ENCODE measurements around the gene RER1. TPM values are rescaled to one million over a fixed set of nuclear protein-coding genes. Genes with fewer than 3 reads are reported as not detected.

The RER1 gene
- total and polyA plus RNA-seq, 11 donors = 43.3 to 124 (median 78.3) TPM

DNA sequence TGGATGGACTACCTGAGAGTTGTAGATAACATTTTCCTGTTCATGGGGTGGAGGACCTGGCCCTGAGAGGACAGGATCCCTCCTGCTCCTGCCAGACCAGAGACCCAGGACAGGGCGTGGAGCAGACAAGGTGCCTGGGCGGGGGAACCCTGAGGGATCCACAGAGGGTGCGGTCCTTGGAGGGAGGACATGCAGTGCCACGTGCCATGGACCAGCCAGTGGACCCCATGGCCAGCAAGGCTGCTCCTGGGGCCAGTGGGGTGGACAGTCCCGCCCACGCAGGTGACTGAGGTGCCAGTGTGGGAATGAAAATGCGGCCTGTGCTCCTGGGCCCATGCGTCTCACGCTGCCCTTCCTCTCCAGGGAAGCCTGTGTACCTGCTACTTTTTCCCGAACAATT, 3.6 kb downstream of the RER1 start:
- Histone ChIP-seq H3K36me3 (peaks cover 0 to 73% (median 56%) of the 10 kb centered on the region in 9 donors), H3K4me1 (peaks cover 5 to 45% (median 25%) of the 10 kb centered on the region in 12 donors), H3K27ac (no peak overlapping the region), H3K4me3 (no peak overlapping the region), H3K27me3 (no peaks in the 10 kb centered on the region), H3K9me3 (no peaks in the 10 kb centered on the region)
- ATAC-seq (no peak), DNase-seq (no peak)
- WGBS, 4 donors = 85 to 98% (median 92%) methylated on average over 10 of the region's 10 CpGs
- no peak for TF ChIP-seq POLR2A (IDR thresholded peaks at IDR 0.05)
- TF ChIP-seq, protein P1, sequence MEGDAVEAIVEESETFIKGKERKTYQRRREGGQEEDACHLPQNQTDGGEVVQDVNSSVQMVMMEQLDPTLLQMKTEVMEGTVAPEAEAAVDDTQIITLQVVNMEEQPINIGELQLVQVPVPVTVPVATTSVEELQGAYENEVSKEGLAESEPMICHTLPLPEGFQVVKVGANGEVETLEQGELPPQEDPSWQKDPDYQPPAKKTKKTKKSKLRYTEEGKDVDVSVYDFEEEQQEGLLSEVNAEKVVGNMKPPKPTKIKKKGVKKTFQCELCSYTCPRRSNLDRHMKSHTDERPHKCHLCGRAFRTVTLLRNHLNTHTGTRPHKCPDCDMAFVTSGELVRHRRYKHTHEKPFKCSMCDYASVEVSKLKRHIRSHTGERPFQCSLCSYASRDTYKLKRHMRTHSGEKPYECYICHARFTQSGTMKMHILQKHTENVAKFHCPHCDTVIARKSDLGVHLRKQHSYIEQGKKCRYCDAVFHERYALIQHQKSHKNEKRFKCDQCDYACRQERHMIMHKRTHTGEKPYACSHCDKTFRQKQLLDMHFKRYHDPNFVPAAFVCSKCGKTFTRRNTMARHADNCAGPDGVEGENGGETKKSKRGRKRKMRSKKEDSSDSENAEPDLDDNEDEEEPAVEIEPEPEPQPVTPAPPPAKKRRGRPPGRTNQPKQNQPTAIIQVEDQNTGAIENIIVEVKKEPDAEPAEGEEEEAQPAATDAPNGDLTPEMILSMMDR (IDR thresholded peaks at IDR 0.05) = no peak
- intact Hi-C loops (cut with DNase I) = no loop called here

DNA sequence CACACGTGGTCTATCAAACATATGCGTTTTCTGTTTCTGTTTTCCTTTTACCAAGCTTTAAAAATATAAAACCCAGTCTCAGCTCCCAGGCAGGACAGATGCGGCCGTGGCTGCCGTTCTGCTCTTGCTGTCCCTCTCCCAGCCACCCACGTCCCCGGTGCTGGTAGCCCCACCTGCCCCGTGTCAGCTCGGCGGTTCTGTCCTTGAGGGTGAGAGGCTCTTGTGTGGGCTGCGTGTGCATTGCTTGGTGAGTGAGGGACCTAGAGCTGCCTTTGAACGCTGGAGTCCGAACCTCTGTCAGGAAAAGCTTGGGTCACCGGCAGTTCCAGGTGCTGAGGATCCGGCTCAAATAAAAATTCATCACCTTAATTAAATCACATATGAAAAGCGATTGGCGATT, 4.4 kb downstream of the RER1 start:
- Histone ChIP-seq H3K27ac (no peak overlapping the region), H3K4me1 (peaks cover 4 to 36% (median 19%) of the 10 kb centered on the region in 12 donors), H3K4me3 (no peak overlapping the region), H3K27me3 (no peaks in the 10 kb centered on the region), H3K36me3 (peaks cover 0 to 80% (median 63%) of the 10 kb centered on the region in 9 donors), H3K9me3 (no peaks in the 10 kb centered on the region)
- 85 to 90% (median 89%) methylated on average over 17 of the region's 17 CpGs for WGBS, 4 donors
- intact Hi-C loops (cut with DNase I) = no loop called here
- no peak for TF ChIP-seq POLR2A (IDR thresholded peaks at IDR 0.05)
- ATAC-seq (no peak), DNase-seq (no peak)

DNA sequence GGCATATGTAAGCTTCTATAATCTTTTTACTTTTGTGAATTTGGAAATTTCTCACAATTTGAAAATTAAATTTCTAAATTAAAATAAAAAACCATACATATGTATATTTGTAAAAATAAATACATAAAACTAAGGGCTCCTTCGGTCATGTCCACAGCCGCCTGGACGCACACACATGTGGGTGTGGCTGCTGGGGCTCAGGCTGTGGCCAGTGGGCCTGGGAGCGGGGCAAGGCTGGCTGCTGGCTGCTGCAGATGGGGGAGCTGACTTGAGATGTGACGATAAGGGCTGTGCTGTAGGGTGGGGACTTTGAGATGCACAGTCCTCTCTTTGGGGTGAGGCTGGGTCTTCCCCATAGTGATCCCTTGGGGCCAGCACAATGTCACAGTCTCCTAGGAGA, 4.8 kb downstream of the RER1 start:
- H3K9me3 ChIP-seq = no peaks in the 10 kb centered on the region
- no peak for TF ChIP-seq POLR2A (IDR thresholded peaks at IDR 0.05)
- TF ChIP-seq, protein P1 (IDR thresholded peaks at IDR 0.05) = no peak
- no peak overlapping the region for H3K4me3 ChIP-seq
- ATAC-seq (no peak), DNase-seq (no peak)
- H3K4me1 ChIP-seq = peaks cover 4 to 35% (median 19%) of the 10 kb centered on the region in 12 donors
- H3K36me3 ChIP-seq = peaks cover 0 to 81% (median 64%) of the 10 kb centered on the region in 9 donors
- intact Hi-C loops (cut with DNase I) = no loop called here
- no peaks in the 10 kb centered on the region for H3K27me3 ChIP-seq
- H3K27ac ChIP-seq = no peak overlapping the region
- 85 to 94% (median 91%) methylated on average over 5 of the region's 5 CpGs for WGBS, 4 donors

DNA sequence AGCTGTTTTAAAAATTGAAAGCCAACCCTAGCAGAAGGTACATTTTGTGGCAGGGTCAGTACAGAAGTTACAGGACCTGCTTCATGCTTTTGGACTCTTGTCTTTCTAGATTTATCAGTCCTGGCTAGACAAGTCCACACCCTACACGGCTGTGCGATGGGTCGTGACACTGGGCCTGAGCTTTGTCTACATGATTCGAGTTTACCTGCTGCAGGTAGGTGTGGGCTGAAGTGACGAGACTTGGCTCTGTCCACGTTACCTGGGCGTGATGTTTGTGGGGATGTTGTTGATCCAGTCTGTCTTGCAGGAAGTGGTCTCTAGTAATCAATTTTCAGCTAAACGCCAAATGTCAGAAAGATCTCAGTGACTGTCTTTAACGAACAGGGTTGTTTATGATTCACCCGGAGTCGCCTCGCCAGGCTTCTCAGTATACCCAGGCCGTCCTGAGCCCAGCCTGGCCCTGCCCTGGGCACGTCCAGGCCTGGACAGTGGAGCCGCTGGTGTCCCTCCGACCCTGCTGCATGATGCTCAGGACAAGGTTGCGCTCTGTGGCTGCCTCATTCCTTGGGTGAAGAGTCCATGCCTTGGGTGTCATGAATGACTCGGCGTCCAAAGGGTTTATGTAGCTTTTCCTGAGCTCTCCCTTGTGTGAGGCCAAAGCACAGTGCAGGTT, 5.5 kb downstream of the RER1 start:
- Histone ChIP-seq H3K36me3 (peaks cover 0 to 88% (median 71%) of the 10 kb centered on the region in 9 donors), H3K9me3 (no peaks in the 10 kb centered on the region), H3K27ac (no peak overlapping the region), H3K4me3 (no peak overlapping the region), H3K4me1 (peaks cover 4 to 33% (median 19%) of the 10 kb centered on the region in 12 donors), H3K27me3 (no peaks in the 10 kb centered on the region)
- ATAC-seq (no peak), DNase-seq (no peak)
- TF ChIP-seq POLR2A (IDR thresholded peaks at IDR 0.05) = no peak
- TF ChIP-seq, protein P1 (IDR thresholded peaks at IDR 0.05) = no peak
- intact Hi-C loops (cut with DNase I) = no loop called here
- WGBS, 4 donors = 93 to 98% (median 95%) methylated on average over 18 to 19 of the region's 19 CpGs

Measured in heart left ventricle (tissue), 16 donors.